Measurements from ENCODE around the gene MRPS2. TPM values are rescaled to one million over a fixed set of nuclear protein-coding genes. Genes with fewer than 3 reads are reported as not detected.

The MRPS2 gene
- total and polyA plus RNA-seq, 2 experiments from 2014 or later, result 22.4 to 59.1 TPM

GRCh38 chr9:135551456-135551855, 51.0 kb downstream of the MRPS2 start:
- H3K4me1 ChIP-seq (ENCODE audit: insufficient read depth), result no peaks in the 10 kb centered on the region
- TF ChIP-seq EZH2 (IDR thresholded peaks at IDR 0.05; ENCODE audit: borderline replicate concordance) (no peak), EZH2phosphoT487 (IDR thresholded peaks at IDR 0.05; ENCODE audit: low read depth, severe bottlenecking, unreplicated experiment) (no peak), CTCF (IDR thresholded peaks at IDR 0.05; ENCODE audit: poor library complexity) (no peak)
- H4K20me1 ChIP-seq (ENCODE audit: insufficient read depth, poor library complexity, severe bottlenecking), result no peaks in the 10 kb centered on the region
- no peak overlapping the region for H3K4me2 ChIP-seq
- H2AFZ ChIP-seq, result no peak overlapping the region
- no peak overlapping the region for H3K4me3 ChIP-seq
- WGBS (ENCODE audit: low lambda C conversion rate, missing lambda C conversion rate), result 84% methylated on average over 9 of the region's 13 CpGs
- no peak overlapping the region for H3K27ac ChIP-seq
- no peaks in the 10 kb centered on the region for H3K9me2 ChIP-seq (replicated peaks; ENCODE audit: insufficient read depth)
- no peaks in the 10 kb centered on the region for H3K36me3 ChIP-seq (replicated peaks; ENCODE audit: insufficient read depth, low read depth)
- no peaks in the 10 kb centered on the region for H3K79me2 ChIP-seq
- DNase-seq (ENCODE audit: low spot score), result no peak
- no peaks in the 10 kb centered on the region for H3K27me3 ChIP-seq
- no peaks in the 10 kb centered on the region for H3K9me3 ChIP-seq (ENCODE audit: low read depth)

DNA sequence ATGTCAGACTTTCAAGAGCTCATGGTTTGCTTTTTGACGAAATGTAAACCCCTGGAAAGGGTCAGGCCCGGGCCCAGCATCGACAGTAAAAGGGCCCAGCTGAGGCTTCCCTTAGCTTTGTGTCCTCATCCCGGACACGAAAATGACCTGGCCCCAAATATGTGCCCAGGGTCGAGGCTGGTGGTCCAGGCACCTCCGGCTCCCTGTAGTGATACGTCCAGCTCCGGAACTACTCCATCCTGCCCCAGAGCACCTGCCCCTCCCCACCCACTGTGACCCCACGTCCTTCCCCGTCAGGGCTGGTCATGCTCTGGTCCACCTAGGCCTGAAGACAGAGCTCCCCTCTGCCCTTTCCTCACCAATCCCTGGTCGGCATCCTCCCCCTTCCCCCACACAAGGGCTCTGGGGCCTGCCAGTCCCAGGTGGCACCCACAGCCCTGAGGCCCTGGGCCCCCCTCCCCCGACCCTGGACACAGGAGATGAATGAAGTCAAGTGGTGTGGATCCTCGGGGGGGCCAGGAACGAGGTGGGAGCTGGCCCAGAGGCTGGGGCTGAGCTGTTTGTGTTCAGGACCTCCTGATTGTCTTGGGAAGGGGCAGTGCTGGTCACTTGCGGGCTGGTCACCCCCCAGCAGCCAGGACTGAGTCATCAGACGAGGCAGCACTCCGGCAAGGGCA, 51.7 kb downstream of the MRPS2 start:
- no peak for DNase-seq (ENCODE audit: low spot score)
- WGBS (ENCODE audit: low lambda C conversion rate, missing lambda C conversion rate), result 84% methylated on average over 17 of the region's 18 CpGs
- H3K9me3 ChIP-seq (ENCODE audit: low read depth), result no peaks in the 10 kb centered on the region
- H3K9me2 ChIP-seq (replicated peaks; ENCODE audit: insufficient read depth), result no peaks in the 10 kb centered on the region
- no peak overlapping the region for H3K27ac ChIP-seq
- no peak overlapping the region for H3K4me3 ChIP-seq
- no peaks in the 10 kb centered on the region for H3K27me3 ChIP-seq
- H3K36me3 ChIP-seq (replicated peaks; ENCODE audit: insufficient read depth, low read depth), result no peaks in the 10 kb centered on the region
- H2AFZ ChIP-seq, result no peak overlapping the region
- no peaks in the 10 kb centered on the region for H4K20me1 ChIP-seq (ENCODE audit: insufficient read depth, poor library complexity, severe bottlenecking)
- no peak for TF ChIP-seq EZH2 (IDR thresholded peaks at IDR 0.05; ENCODE audit: borderline replicate concordance)
- no peak for TF ChIP-seq EZH2phosphoT487 (IDR thresholded peaks at IDR 0.05; ENCODE audit: low read depth, severe bottlenecking, unreplicated experiment)
- no peak for TF ChIP-seq CTCF (IDR thresholded peaks at IDR 0.05; ENCODE audit: poor library complexity)
- H3K4me1 ChIP-seq (ENCODE audit: insufficient read depth), result no peaks in the 10 kb centered on the region
- H3K79me2 ChIP-seq, result no peaks in the 10 kb centered on the region
- H3K4me2 ChIP-seq, result no peak overlapping the region

DNA sequence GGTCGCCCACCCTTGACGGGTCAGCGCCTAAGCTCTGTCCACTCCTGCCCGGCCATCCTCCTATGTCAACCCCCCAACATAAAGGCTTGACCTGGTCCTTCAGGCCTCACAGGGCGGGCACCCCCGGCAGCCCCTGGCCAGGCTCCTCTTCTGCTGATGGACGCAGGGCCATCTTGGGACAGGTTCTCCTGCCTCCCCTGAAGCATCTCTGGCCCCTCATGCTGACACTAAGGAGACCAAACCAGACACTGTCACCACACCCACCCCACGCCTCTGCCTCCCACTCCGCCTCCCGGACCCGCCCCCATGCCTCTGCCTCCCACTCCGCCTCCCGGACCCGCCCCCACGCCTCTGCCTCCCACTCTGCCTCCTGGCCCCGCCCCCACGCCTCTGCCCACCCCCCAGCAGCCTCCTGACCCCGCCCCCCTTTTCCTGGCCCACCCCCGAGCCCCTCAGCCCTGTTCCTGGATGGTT, 52.3 kb downstream of the MRPS2 start:
- no peaks in the 10 kb centered on the region for H3K79me2 ChIP-seq
- 90% methylated on average over 7 of the region's 19 CpGs for WGBS (ENCODE audit: low lambda C conversion rate, missing lambda C conversion rate)
- H3K36me3 ChIP-seq (replicated peaks; ENCODE audit: insufficient read depth, low read depth), result no peaks in the 10 kb centered on the region
- no peaks in the 10 kb centered on the region for H3K9me3 ChIP-seq (ENCODE audit: low read depth)
- no peak overlapping the region for H3K27ac ChIP-seq
- no peaks in the 10 kb centered on the region for H3K4me1 ChIP-seq (ENCODE audit: insufficient read depth)
- H3K27me3 ChIP-seq, result no peaks in the 10 kb centered on the region
- no peak overlapping the region for H3K4me3 ChIP-seq
- TF ChIP-seq CTCF (IDR thresholded peaks at IDR 0.05; ENCODE audit: poor library complexity) (no peak), EZH2 (IDR thresholded peaks at IDR 0.05; ENCODE audit: borderline replicate concordance) (no peak), EZH2phosphoT487 (IDR thresholded peaks at IDR 0.05; ENCODE audit: low read depth, severe bottlenecking, unreplicated experiment) (no peak)
- H2AFZ ChIP-seq, result no peak overlapping the region
- no peak for DNase-seq (ENCODE audit: low spot score)
- no peaks in the 10 kb centered on the region for H3K9me2 ChIP-seq (replicated peaks; ENCODE audit: insufficient read depth)
- no peak overlapping the region for H3K4me2 ChIP-seq
- no peaks in the 10 kb centered on the region for H4K20me1 ChIP-seq (ENCODE audit: insufficient read depth, poor library complexity, severe bottlenecking)

Other genes with a start within 250 kb of the MRPS2 start
- gene PPP1R26, start 20.9 kb upstream of the MRPS2 start, total RNA-seq, result 12.5 and 15.6 TPM in 2 replicates
- gene PPP1R26, start 20.9 kb upstream of the MRPS2 start, polyA plus RNA-seq, result 9.1 and 15.0 TPM in 2 replicates
- gene LCN1, start 20.8 kb downstream of the MRPS2 start, total RNA-seq, result not detected in 2 replicates
- gene LCN1, start 20.8 kb downstream of the MRPS2 start, polyA plus RNA-seq, result 0.63 TPM in 1 of 2 replicates, not detected in the other
- gene OBP2A, start 45.4 kb downstream of the MRPS2 start, total RNA-seq, result not detected in 2 replicates
- gene OBP2A, start 45.4 kb downstream of the MRPS2 start, polyA plus RNA-seq, result not detected in 2 replicates
- gene PAEP, start 61.1 kb downstream of the MRPS2 start, total RNA-seq, result not detected in 2 replicates
- gene PAEP, start 61.1 kb downstream of the MRPS2 start, polyA plus RNA-seq, result 1.8 TPM in 1 of 2 replicates, not detected in the other
- 0.20 TPM in 2 replicates for gene GLT6D1, start 138.9 kb downstream of the MRPS2 start, total RNA-seq
- not detected in 2 replicates for gene GLT6D1, start 138.9 kb downstream of the MRPS2 start, polyA plus RNA-seq
- 2.2 and 2.6 TPM in 2 replicates for gene LCN9, start 162.6 kb downstream of the MRPS2 start, total RNA-seq
- 13.4 and 21.6 TPM in 2 replicates for gene LCN9, start 162.6 kb downstream of the MRPS2 start, polyA plus RNA-seq
- gene SOHLH1, start 198.8 kb downstream of the MRPS2 start, total RNA-seq, result not detected in 2 replicates
- gene SOHLH1, start 198.8 kb downstream of the MRPS2 start, polyA plus RNA-seq, result not detected in 2 replicates
- 0.40 TPM in 1 of 2 replicates, not detected in the other for gene KCNT1, start 201.5 kb downstream of the MRPS2 start, total RNA-seq
- 0.27 TPM in 1 of 2 replicates, not detected in the other for gene KCNT1, start 201.5 kb downstream of the MRPS2 start, polyA plus RNA-seq